Stomach (tissue), 9 donors: ENCODE data around the gene PRSS53. TPM values are rescaled to one million over a fixed set of nuclear protein-coding genes. Genes with fewer than 3 reads are reported as not detected.

Source experiments
- DNase-seq, 2 donors: peaks; one replicate each; pipeline versions ENCODE4 v3.0.0 to v3.0.0-alpha.2; 2013 to 2019
- H3K27ac ChIP-seq, 5 donors: fragments of 200-600 bp in 4 of 5; sonication (generic) in 4 of 5; one replicate each; pipeline ENCODE4 v1.5.1; 2013 to 2019; ENCODE audit warnings: mild to moderate bottlenecking in 1 of 5, moderate library complexity in 1 of 5
- H3K27me3 ChIP-seq, 3 donors: fragments of 200-600 bp; sonication (generic); one replicate each; pipeline ENCODE4 v1.5.1; 2017 to 2019; ENCODE audit warnings: mixed run types in 1 of 3
- H3K36me3 ChIP-seq, 4 donors: fragments of 200-600 bp; sonication (generic); 1 replicate in 3 of 4; 2 replicates in 1 of 4; pipeline ENCODE4 v1.5.1; 2016 to 2019
- H3K4me1 ChIP-seq, 4 donors: fragments of 200-600 bp; sonication (generic); one replicate each; pipeline ENCODE4 v1.5.1; 2016 to 2019
- H3K4me3 ChIP-seq, 4 donors: fragments of 200-600 bp; sonication (generic) in 3 of 4; one replicate each; pipeline ENCODE4 v1.5.1; 2016 to 2019; ENCODE audit warnings: mild to moderate bottlenecking in 1 of 4
- H3K9me3 ChIP-seq, 4 donors: fragments of 200-600 bp; sonication (generic); one replicate each; pipeline ENCODE4 v1.5.1; 2016 to 2019
- CTCF ChIP-seq, 7 experiments: fragments of 450-650 bp in 4 of 7; fragments of 200-600 bp in 3 of 7; sonication (generic) in 3 of 7; IDR thresholded peaks; one replicate each; pipeline ENCODE4 v1.5.1; 2016 to 2019; ENCODE audit warnings: antibody characterized with exemption in 7 of 7, control low read depth in 2 of 7, mild to moderate bottlenecking in 1 of 7
- EP300 ChIP-seq: sonication (generic); formaldehyde crosslinking; IDR thresholded peaks from one replicate; pipeline ENCODE4 v1.6.1; 2017; ENCODE audit warnings: antibody characterized with exemption
- POLR2A ChIP-seq, 4 donors: fragments of 450-650 bp; IDR thresholded peaks; one replicate each; pipeline ENCODE4 v1.6.1; 2016; ENCODE audit warnings: antibody characterized with exemption in 4 of 4, control low read depth in 2 of 4, mild to moderate bottlenecking in 1 of 4, moderate library complexity in 1 of 4
- POLR2AphosphoS5 ChIP-seq, 3 donors: sonication (generic); formaldehyde crosslinking; IDR thresholded peaks; one replicate each; pipeline ENCODE4 v1.6.1; 2016; ENCODE audit warnings: antibody characterized with exemption in 3 of 3
- WGBS, 5 donors: extraction: QIAGEN DNeasy Blood & Tissue Kit in 3 of 5; methylation state at CpG; one replicate each; pipeline versions ENCODE4 v1.1.5 to v1.1.7; 2013 to 2018; 5-methylcytosine and 5-hydroxymethylcytosine counted together
- intact Hi-C: fragments of 100-400 bp; cut with DNase I; formaldehyde crosslinking; loops from one replicate; pipeline ENCODE4 v1.15.1; 2023; ENCODE audit warnings: low total_unique reads
- polyA plus RNA-seq, 3 donors: library from polyadenylated mRNA; stranded (reverse); fragments of 200-250 nt; gene quantifications; one replicate each; pipeline ENCODE4 v1.2.3, GENCODE V29; 2013
- total RNA-seq, 5 donors: library from RNA; depleted of rRNA; stranded (reverse); fragments of >200 nt; gene quantifications; one replicate each; pipeline versions ENCODE4 v1.1.0 to v1.2.3, GENCODE V29; 2014 to 2016
- donor health status: healthy with polysubstance abuse.
- donor health status: Bipolar disorder and iron deficiency.
- donor health status: healthy.

Gene PRSS53
- total and polyA plus RNA-seq, 8 donors, result 0.46 to 5.3 (median 1.3) TPM; not detected in 1

GRCh38 chr16:31082368-31083045 lies 6.2 kb downstream of the PRSS53 start:
- H3K9me3 ChIP-seq, result no peaks in the 10 kb centered on the region
- peaks cover 43 to 100% (median 98%) of the 10 kb centered on the region in 4 donors for H3K36me3 ChIP-seq
- WGBS, 5 donors, result 70 to 80% (median 75%) methylated on average over 10 to 14 of the region's 14 CpGs
- DNase-seq, result peak in 1 of 2 donors; percentile 2
- H3K4me3 ChIP-seq, result no peak overlapping the region
- intact Hi-C loops, result no loop called here
- no peaks in the 10 kb centered on the region for H3K27me3 ChIP-seq
- peaks cover 0 to 37% (median 25%) of the 10 kb centered on the region in 4 donors for H3K4me1 ChIP-seq
- H3K27ac ChIP-seq, result no peak overlapping the region
- TF ChIP-seq CTCF (IDR thresholded peaks at IDR 0.05) (no peak), POLR2A (IDR thresholded peaks at IDR 0.05) (no peak), POLR2AphosphoS5 (IDR thresholded peaks at IDR 0.05) (no peak), EP300 (no peak)

- intact Hi-C loops, result no loop called here
- Histone ChIP-seq H3K4me1 (peaks cover 0 to 37% (median 25%) of the 10 kb centered on the region in 4 donors), H3K4me3 (no peak overlapping the region), H3K9me3 (no peaks in the 10 kb centered on the region), H3K27me3 (no peaks in the 10 kb centered on the region), H3K36me3 (peaks cover 48 to 100% (median 98%) of the 10 kb centered on the region in 4 donors), H3K27ac (no peak overlapping the region)
- WGBS, 5 donors, result 81 to 86% (median 83%) methylated on average over 25 to 26 of the region's 26 CpGs
- TF ChIP-seq CTCF (IDR thresholded peaks at IDR 0.05), result no peak
- no peak for TF ChIP-seq POLR2AphosphoS5 (IDR thresholded peaks at IDR 0.05)
- no peak for TF ChIP-seq POLR2A (IDR thresholded peaks at IDR 0.05)
- TF ChIP-seq EP300, result no peak
- peak in 1 of 2 donors; percentile 2 for DNase-seq
Observed at GRCh38 chr16:31081428-31082351, 7.1 kb downstream of the PRSS53 start.

- peaks cover 0 to 44% (median 29%) of the 10 kb centered on the region in 4 donors for H3K4me1 ChIP-seq
- TF ChIP-seq POLR2A (IDR thresholded peaks at IDR 0.05) (no peak), POLR2AphosphoS5 (IDR thresholded peaks at IDR 0.05) (no peak), CTCF (IDR thresholded peaks at IDR 0.05) (no peak), EP300 (no peak)
- intact Hi-C loops, result no loop called here
- H3K36me3 ChIP-seq, result peaks cover 54 to 100% (median 98%) of the 10 kb centered on the region in 4 donors
- no peaks in the 10 kb centered on the region for H3K27me3 ChIP-seq
- no peak for DNase-seq
- WGBS, 5 donors, result 92 to 95% (median 94%) methylated on average over 2 to 13 of the region's 13 CpGs
- H3K9me3 ChIP-seq, result no peaks in the 10 kb centered on the region
- no peak overlapping the region for H3K4me3 ChIP-seq
- no peak overlapping the region for H3K27ac ChIP-seq
Observed at GRCh38 chr16:31080756-31081419, 7.9 kb downstream of the PRSS53 start.

- Histone ChIP-seq H3K36me3 (peaks cover 54 to 92% (median 90%) of the 10 kb centered on the region in 4 donors), H3K27me3 (no peaks in the 10 kb centered on the region), H3K9me3 (no peaks in the 10 kb centered on the region), H3K27ac (no peak overlapping the region), H3K4me3 (no peak overlapping the region), H3K4me1 (peaks cover 7 to 51% (median 36%) of the 10 kb centered on the region in 4 donors)
- TF ChIP-seq POLR2AphosphoS5 (IDR thresholded peaks at IDR 0.05), result no peak
- no peak for TF ChIP-seq CTCF (IDR thresholded peaks at IDR 0.05)
- no peak for TF ChIP-seq POLR2A (IDR thresholded peaks at IDR 0.05)
- TF ChIP-seq EP300, result no peak
- no peak for DNase-seq
- intact Hi-C loops, result no loop called here
- WGBS, 5 donors, result 96 to 98% (median 97%) methylated on average over 37 to 40 of the region's 40 CpGs
Observed at GRCh38 chr16:31080035-31080629, 8.6 kb downstream of the PRSS53 start.
